ENCODE results near the gene POLA2. TPM values are rescaled to one million over a fixed set of nuclear protein-coding genes. Genes with fewer than 3 reads are reported as not detected.

The POLA2 gene
- total RNA-seq, 1 experiment from 2014 or later: 37.7 TPM

DNA sequence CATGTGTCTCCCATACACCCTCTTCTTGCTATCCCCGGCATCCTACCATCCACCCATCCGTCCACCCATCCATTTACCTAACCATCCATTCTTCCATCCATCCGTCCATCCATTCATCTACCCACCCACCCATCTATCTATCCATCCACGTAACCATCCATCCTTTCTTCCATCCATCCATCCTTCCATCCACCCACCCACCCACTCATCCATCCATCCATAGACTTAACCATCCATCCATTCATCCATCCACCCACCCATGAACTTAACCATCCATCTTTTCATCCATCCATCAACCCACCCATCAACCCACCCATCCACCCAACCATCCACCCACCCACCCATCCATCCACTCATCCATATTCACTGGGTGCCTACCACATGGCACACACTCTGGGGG is 42.3 kb downstream of the POLA2 start:
- Mint-ChIP-seq H3K27me3 (ENCODE audit: low read depth) (peaks cover 16% of the 10 kb centered on the region), H3K9me3 (no peaks in the 10 kb centered on the region), H3K27ac (no peak overlapping the region), H3K4me3 (no peak overlapping the region), H3K4me1 (peaks cover 13 to 21% of the 10 kb centered on the region in 2 experiments), H3K36me3 (ENCODE audit: insufficient read depth in 1 of 3, low read depth in 3 of 3) (peaks cover 15 to 32% (median 27%) of the 10 kb centered on the region in 3 experiments; a peak in 6 of 7 replicates)
- H2AK5ac ChIP-seq (ENCODE audit: insufficient read length, low read length): no peak overlapping the region
- TF ChIP-seq, protein P1, sequence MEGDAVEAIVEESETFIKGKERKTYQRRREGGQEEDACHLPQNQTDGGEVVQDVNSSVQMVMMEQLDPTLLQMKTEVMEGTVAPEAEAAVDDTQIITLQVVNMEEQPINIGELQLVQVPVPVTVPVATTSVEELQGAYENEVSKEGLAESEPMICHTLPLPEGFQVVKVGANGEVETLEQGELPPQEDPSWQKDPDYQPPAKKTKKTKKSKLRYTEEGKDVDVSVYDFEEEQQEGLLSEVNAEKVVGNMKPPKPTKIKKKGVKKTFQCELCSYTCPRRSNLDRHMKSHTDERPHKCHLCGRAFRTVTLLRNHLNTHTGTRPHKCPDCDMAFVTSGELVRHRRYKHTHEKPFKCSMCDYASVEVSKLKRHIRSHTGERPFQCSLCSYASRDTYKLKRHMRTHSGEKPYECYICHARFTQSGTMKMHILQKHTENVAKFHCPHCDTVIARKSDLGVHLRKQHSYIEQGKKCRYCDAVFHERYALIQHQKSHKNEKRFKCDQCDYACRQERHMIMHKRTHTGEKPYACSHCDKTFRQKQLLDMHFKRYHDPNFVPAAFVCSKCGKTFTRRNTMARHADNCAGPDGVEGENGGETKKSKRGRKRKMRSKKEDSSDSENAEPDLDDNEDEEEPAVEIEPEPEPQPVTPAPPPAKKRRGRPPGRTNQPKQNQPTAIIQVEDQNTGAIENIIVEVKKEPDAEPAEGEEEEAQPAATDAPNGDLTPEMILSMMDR (conservative IDR thresholded peaks at IDR 0.05): no peak
- H3K56ac ChIP-seq (ENCODE audit: insufficient read length, low read depth, low read length): no peak overlapping the region
- WGBS (ENCODE audit: extremely low coverage, insufficient read length, low lambda C conversion rate): 100% methylated on average over 3 of the region's 4 CpGs
- no peak overlapping the region for H2BK5ac ChIP-seq (ENCODE audit: insufficient read length, low read length)
- no peak overlapping the region for H3T11ph ChIP-seq (ENCODE audit: low read length)
- H3K4ac ChIP-seq (ENCODE audit: low read depth, low read length): no peak overlapping the region
- H3K23me2 ChIP-seq (ENCODE audit: insufficient read length, low read depth, low read length, poor library complexity, severe bottlenecking): no peaks in the 10 kb centered on the region
- no peak overlapping the region for H4K91ac ChIP-seq (ENCODE audit: insufficient read length, low read depth, low read length)
- H3K23ac ChIP-seq (ENCODE audit: insufficient read length, low read depth, low read length): no peak overlapping the region
- no peak overlapping the region for H3K4me2 ChIP-seq (ENCODE audit: insufficient read depth, insufficient read length, low read length)
- no peaks in the 10 kb centered on the region for H3K9me3 ChIP-seq (ENCODE audit: control insufficient read depth, low read depth, low read length)
- DNase-seq: no peak
- H3K79me1 ChIP-seq (ENCODE audit: insufficient read depth, low read depth, low read length, poor library complexity, severe bottlenecking): no peaks in the 10 kb centered on the region
- H2BK120ac ChIP-seq (ENCODE audit: low read depth, low read length, poor library complexity, severe bottlenecking): no peak overlapping the region
- H4K20me1 ChIP-seq (ENCODE audit: control insufficient read depth, insufficient read depth, insufficient read length): no peaks in the 10 kb centered on the region
- no peak overlapping the region for H2AFZ ChIP-seq (ENCODE audit: low read length)
- no peak overlapping the region for H2BK15ac ChIP-seq (ENCODE audit: low read depth, low read length)
- H4K5ac ChIP-seq (ENCODE audit: insufficient read length, low read depth, low read length): no peak overlapping the region
- no peak overlapping the region for H2BK12ac ChIP-seq (ENCODE audit: insufficient read length, low read depth, low read length)
- H3K18ac ChIP-seq (ENCODE audit: insufficient read length, low read depth, low read length): no peak overlapping the region
- H3K79me2 ChIP-seq (ENCODE audit: insufficient read depth, low read length): no peaks in the 10 kb centered on the region
- no peaks in the 10 kb centered on the region for H3K4me1 ChIP-seq (ENCODE audit: insufficient read depth, low read length)
- no peak overlapping the region for H3K14ac ChIP-seq (ENCODE audit: insufficient read depth, low read length)
- H3K27me3 ChIP-seq (ENCODE audit: insufficient read depth, low read length): no peaks in the 10 kb centered on the region; the same call in 1 of the 2 replicates
- H3K27ac ChIP-seq (ENCODE audit: insufficient read length, low read depth, low read length): no peak overlapping the region
- no peak overlapping the region for H4K8ac ChIP-seq (replicated peaks; ENCODE audit: insufficient read length, low read depth, low read length)
- no peak overlapping the region for H3K9ac ChIP-seq (ENCODE audit: extremely low read depth, insufficient read length, low read length)
- no peak overlapping the region for H2BK20ac ChIP-seq (ENCODE audit: low read depth, low read length, poor library complexity, severe bottlenecking)

Data from H9 (cell line).